H9 (cell line): ENCODE measurements around the gene GGNBP2. TPM values are rescaled to one million over a fixed set of nuclear protein-coding genes. Genes with fewer than 3 reads are reported as not detected.

Source experiments
- DNase-seq: peaks from one replicate; pipeline ENCODE4 v3.0.0-alpha.2; 2017
- H2AFZ ChIP-seq: one replicate; pipeline ENCODE4 v1.6.1; 2013; ENCODE audit warnings: mild to moderate bottlenecking, low read length, control low read depth, moderate library complexity
- H2AK5ac ChIP-seq: 2 replicates; pipeline ENCODE4 v1.6.1; 2013; ENCODE audit warnings: low read length, control low read depth, mixed read lengths; ENCODE audit not compliant: insufficient read length
- H2BK120ac ChIP-seq: one replicate; pipeline ENCODE4 v1.6.1; 2013; ENCODE audit warnings: low read depth, mild to moderate bottlenecking, low read length, control low read depth, inconsistent platforms; ENCODE audit not compliant: poor library complexity, severe bottlenecking
- H2BK12ac ChIP-seq: 2 replicates; pipeline ENCODE4 v1.6.1; 2013; ENCODE audit warnings: low read length, control low read depth, mixed read lengths, low read depth; ENCODE audit not compliant: insufficient read length
- H2BK15ac ChIP-seq: 2 replicates; pipeline ENCODE4 v1.6.1; 2013; ENCODE audit warnings: low read depth, low read length, control low read depth
- H2BK20ac ChIP-seq: one replicate; pipeline ENCODE4 v1.6.1; 2013; ENCODE audit warnings: low read depth, mild to moderate bottlenecking, low read length, control low read depth, inconsistent platforms; ENCODE audit not compliant: poor library complexity, severe bottlenecking
- H2BK5ac ChIP-seq: 2 replicates; pipeline ENCODE4 v1.6.1; 2013; ENCODE audit warnings: low read length, control low read depth, mixed read lengths; ENCODE audit not compliant: insufficient read length
- H3K14ac ChIP-seq: 2 replicates; pipeline ENCODE4 v1.6.1; 2013; ENCODE audit warnings: low read length, control low read depth; ENCODE audit not compliant: insufficient read depth
- H3K18ac ChIP-seq: 2 replicates; pipeline ENCODE4 v1.6.1; 2013; ENCODE audit warnings: low read depth, mild to moderate bottlenecking, mixed read lengths, low read length, control low read depth; ENCODE audit not compliant: insufficient read length
- H3K23ac ChIP-seq: 2 replicates; pipeline ENCODE4 v1.6.1; 2013; ENCODE audit warnings: low read length, control low read depth, mixed read lengths, low read depth; ENCODE audit not compliant: insufficient read length
- H3K23me2 ChIP-seq: 2 replicates; pipeline ENCODE4 v1.6.1; 2013; ENCODE audit warnings: low read depth, mild to moderate bottlenecking, mixed read lengths, low read length, control low read depth; ENCODE audit not compliant: insufficient read length, poor library complexity, severe bottlenecking
- H3K27ac ChIP-seq: 2 replicates; pipeline ENCODE4 v1.5.1; 2013; ENCODE audit warnings: low read length, control low read depth, mixed read lengths, low read depth; ENCODE audit not compliant: insufficient read length
- H3K27me3 ChIP-seq: 2 replicates; pipeline ENCODE4 v1.6.1; 2013; ENCODE audit warnings: low read length, control low read depth, inconsistent platforms; ENCODE audit not compliant: insufficient read depth
- H3K4ac ChIP-seq: 2 replicates; pipeline ENCODE4 v1.6.1; 2013; ENCODE audit warnings: low read depth, mild to moderate bottlenecking, control low read depth, inconsistent platforms, low read length, moderate library complexity
- H3K4me1 ChIP-seq: 2 replicates; pipeline ENCODE4 v1.6.1; 2013; ENCODE audit warnings: low read length, control low read depth, inconsistent platforms; ENCODE audit not compliant: insufficient read depth
- H3K4me2 ChIP-seq: 2 replicates; pipeline ENCODE4 v1.6.1; 2013; ENCODE audit warnings: low read length, control low read depth, mixed read lengths; ENCODE audit not compliant: insufficient read length, insufficient read depth
- H3K56ac ChIP-seq: 2 replicates; pipeline ENCODE4 v1.6.1; 2013; ENCODE audit warnings: low read depth, mild to moderate bottlenecking, mixed read lengths, low read length, control low read depth; ENCODE audit not compliant: insufficient read length
- H3K79me1 ChIP-seq: 2 replicates; pipeline ENCODE4 v1.6.1; 2013; ENCODE audit warnings: low read depth, mild to moderate bottlenecking, moderate library complexity, low read length, control low read depth, inconsistent platforms; ENCODE audit not compliant: insufficient read depth, poor library complexity, severe bottlenecking
- H3K79me2 ChIP-seq: 2 replicates; pipeline ENCODE4 v1.6.1; 2013; ENCODE audit warnings: low read length, control low read depth, inconsistent platforms; ENCODE audit not compliant: insufficient read depth
- H3K9ac ChIP-seq: 2 replicates; pipeline ENCODE4 v1.6.1; 2013; ENCODE audit warnings: low read length, control low read depth, mixed read lengths; ENCODE audit not compliant: insufficient read length; ENCODE audit errors: extremely low read depth
- H3K9me3 ChIP-seq: one replicate; pipeline ENCODE4 v1.6.1; 2013; ENCODE audit warnings: low read depth, low read length, inconsistent platforms; ENCODE audit not compliant: control insufficient read depth
- H3T11ph ChIP-seq: one replicate; pipeline ENCODE4 v1.6.1; 2013; ENCODE audit warnings: mild to moderate bottlenecking, low read length, control low read depth, inconsistent platforms
- H4K20me1 ChIP-seq: one replicate; pipeline ENCODE4 v1.6.1; 2013; ENCODE audit not compliant: control insufficient read depth, insufficient read length, insufficient read depth
- H4K5ac ChIP-seq: 2 replicates; pipeline ENCODE4 v1.6.1; 2013; ENCODE audit warnings: low read depth, mild to moderate bottlenecking, mixed read lengths, low read length, control low read depth; ENCODE audit not compliant: insufficient read length
- H4K8ac ChIP-seq: replicated peaks from 2 replicates; pipeline ENCODE4 v1.6.1; 2013; ENCODE audit warnings: low read length, control low read depth, mixed read lengths, low read depth; ENCODE audit not compliant: insufficient read length
- H4K91ac ChIP-seq: 2 replicates; pipeline ENCODE4 v1.6.1; 2013; ENCODE audit warnings: low read depth, mild to moderate bottlenecking, moderate library complexity, mixed read lengths, low read length, control low read depth; ENCODE audit not compliant: insufficient read length
- H3K27ac Mint-ChIP-seq, 3 experiments: 2 replicates in 2 of 3; 3 replicates in 1 of 3; pipeline ENCODE4 v1.8.0; 2020 to 2021; ENCODE audit warnings: mixed read lengths in 3 of 3, mild to moderate bottlenecking in 1 of 3, moderate library complexity in 1 of 3
- H3K27me3 Mint-ChIP-seq: 2 replicates; pipeline ENCODE4 v1.8.0; 2021; ENCODE audit warnings: low read depth, mild to moderate bottlenecking, moderate library complexity, mixed read lengths
- H3K36me3 Mint-ChIP-seq, 3 experiments: 2 replicates in 2 of 3; 3 replicates in 1 of 3; pipeline ENCODE4 v1.8.0; 2020 to 2021; ENCODE audit warnings: low read depth in 3 of 3, mixed read lengths in 3 of 3; ENCODE audit not compliant: insufficient read depth in 1 of 3
- H3K4me1 Mint-ChIP-seq, 2 experiments: 2 replicates each; pipeline ENCODE4 v1.8.0; 2020; ENCODE audit warnings: mixed read lengths in 2 of 2
- H3K4me3 Mint-ChIP-seq, 2 experiments: 2 replicates in 1 of 2; 3 replicates in 1 of 2; pipeline ENCODE4 v1.8.0; 2020 to 2021; ENCODE audit warnings: mild to moderate bottlenecking in 2 of 2, mixed read lengths in 2 of 2, moderate library complexity in 1 of 2
- H3K9me3 Mint-ChIP-seq, 2 experiments: 2 replicates in 1 of 2; 3 replicates in 1 of 2; pipeline ENCODE4 v1.8.0; 2020; ENCODE audit warnings: mild to moderate bottlenecking in 2 of 2, mixed read lengths in 2 of 2, moderate library complexity in 1 of 2
- CTCF ChIP-seq: fragments of 200-600 bp; sonication (generic); conservative IDR thresholded peaks from 3 replicates; pipeline ENCODE4 v1.8.0; 2021; ENCODE audit warnings: antibody characterized with exemption, mild to moderate bottlenecking
- WGBS: extraction: QIAGEN DNeasy Blood & Tissue Kit; methylation state at CpG from one replicate; pipeline ENCODE4 v1.1.7; 2013; ENCODE audit warnings: missing lambda C conversion rate, low lambda C conversion rate, mixed read lengths; ENCODE audit not compliant: insufficient read length; ENCODE audit errors: extremely low coverage; 5-methylcytosine and 5-hydroxymethylcytosine counted together
- total RNA-seq: library from RNA; stranded (reverse); gene quantifications from 2 replicates; pipeline ENCODE4 v1.2.1, GENCODE V29; 2021

The GGNBP2 gene
- total RNA-seq, 1 experiment from 2014 or later: 52.8 TPM

DNA sequence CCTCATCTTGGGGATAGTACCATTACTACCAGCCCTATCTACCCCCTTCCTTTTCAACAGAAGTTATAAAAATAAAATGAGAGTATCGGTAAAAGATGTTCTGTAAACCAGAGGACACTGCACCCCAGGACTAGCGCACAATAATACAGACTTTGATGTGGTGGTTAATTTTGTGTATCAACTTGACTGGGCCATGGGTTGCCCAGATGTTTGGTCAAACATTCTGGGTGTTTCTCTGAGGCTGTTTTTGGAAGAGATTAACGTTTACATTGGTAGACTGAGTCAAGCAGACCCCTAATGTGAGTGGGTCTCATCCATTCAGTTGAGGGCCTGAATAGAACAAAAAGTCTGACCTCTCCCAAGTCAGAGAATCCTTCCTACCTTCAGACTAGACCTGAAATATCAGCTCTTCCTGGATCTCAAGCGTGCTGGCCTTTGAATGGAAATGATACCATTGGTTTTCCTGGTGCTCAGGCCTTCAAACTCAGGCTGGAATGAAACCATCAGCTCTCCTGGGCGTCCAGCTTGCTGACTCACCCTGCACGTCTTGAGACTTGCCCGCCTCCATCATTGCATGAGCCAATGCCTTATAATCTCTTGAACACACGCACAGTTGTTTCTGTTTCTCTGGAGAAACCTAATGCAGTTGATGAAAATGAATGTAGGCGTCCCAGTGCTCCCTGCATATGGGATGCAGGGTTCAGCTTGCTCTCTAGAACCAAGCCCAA is 66.8 kb downstream of the GGNBP2 start:
- H3K4me3 Mint-ChIP-seq: peak overlapping the region in 1 of 2 experiments; percentile 4; a peak in 1 of 5 replicates
- H3K4me1 Mint-ChIP-seq: peaks cover 43 to 54% of the 10 kb centered on the region in 2 experiments
- no peaks in the 10 kb centered on the region for H3K79me1 ChIP-seq
- H4K8ac ChIP-seq: no peak overlapping the region
- no peaks in the 10 kb centered on the region for H3K23me2 ChIP-seq
- H3K27ac Mint-ChIP-seq: 0 out of 7 replicates have a peak overlapping the region, but pooled peaks of 1 of the 3 experiments have one; percentile 44
- no peak overlapping the region for H4K91ac ChIP-seq
- WGBS: no CpG with 5 or more reads among the region's 9 CpGs
- H3K4ac ChIP-seq: no peak overlapping the region
- no peaks in the 10 kb centered on the region for H4K20me1 ChIP-seq
- H2BK15ac ChIP-seq: no peak overlapping the region
- no peaks in the 10 kb centered on the region for H3K79me2 ChIP-seq
- no peak overlapping the region for H2BK20ac ChIP-seq
- no peaks in the 10 kb centered on the region for H3K9me3 ChIP-seq
- no peak overlapping the region for H2AK5ac ChIP-seq
- DNase-seq: no peak
- no peak overlapping the region for H3K9ac ChIP-seq
- H3T11ph ChIP-seq: no peak overlapping the region
- no peak overlapping the region for H3K14ac ChIP-seq
- H2BK5ac ChIP-seq: no peak overlapping the region
- H2BK120ac ChIP-seq: no peak overlapping the region
- H3K9me3 Mint-ChIP-seq: peaks cover 0 to 3% of the 10 kb centered on the region in 2 experiments; a peak in 1 of 5 replicates
- no peaks in the 10 kb centered on the region for H3K27me3 Mint-ChIP-seq
- peaks cover 3 to 16% (median 10%) of the 10 kb centered on the region in 3 experiments; a peak in 6 of 7 replicates for H3K36me3 Mint-ChIP-seq
- no peak overlapping the region for H3K23ac ChIP-seq
- H3K27me3 ChIP-seq: no peaks in the 10 kb centered on the region
- H3K4me1 ChIP-seq: peaks cover 8% of the 10 kb centered on the region; the same call in 1 of the 2 replicates
- no peak overlapping the region for H4K5ac ChIP-seq
- no peak overlapping the region for H3K4me2 ChIP-seq
- no peak overlapping the region for H2AFZ ChIP-seq
- no peak for TF ChIP-seq CTCF
- no peak overlapping the region for H3K56ac ChIP-seq
- H2BK12ac ChIP-seq: no peak overlapping the region
- H3K18ac ChIP-seq: no peak overlapping the region
- H3K27ac ChIP-seq: no peak overlapping the region
